ENCODE data around the gene VWCE.
"Not testable (repeated sequence)": the region's sequence is repeated elsewhere in the genome, so short reads cannot be mapped to it uniquely, and the experiment has no call there.

VWCE gene

DNA sequence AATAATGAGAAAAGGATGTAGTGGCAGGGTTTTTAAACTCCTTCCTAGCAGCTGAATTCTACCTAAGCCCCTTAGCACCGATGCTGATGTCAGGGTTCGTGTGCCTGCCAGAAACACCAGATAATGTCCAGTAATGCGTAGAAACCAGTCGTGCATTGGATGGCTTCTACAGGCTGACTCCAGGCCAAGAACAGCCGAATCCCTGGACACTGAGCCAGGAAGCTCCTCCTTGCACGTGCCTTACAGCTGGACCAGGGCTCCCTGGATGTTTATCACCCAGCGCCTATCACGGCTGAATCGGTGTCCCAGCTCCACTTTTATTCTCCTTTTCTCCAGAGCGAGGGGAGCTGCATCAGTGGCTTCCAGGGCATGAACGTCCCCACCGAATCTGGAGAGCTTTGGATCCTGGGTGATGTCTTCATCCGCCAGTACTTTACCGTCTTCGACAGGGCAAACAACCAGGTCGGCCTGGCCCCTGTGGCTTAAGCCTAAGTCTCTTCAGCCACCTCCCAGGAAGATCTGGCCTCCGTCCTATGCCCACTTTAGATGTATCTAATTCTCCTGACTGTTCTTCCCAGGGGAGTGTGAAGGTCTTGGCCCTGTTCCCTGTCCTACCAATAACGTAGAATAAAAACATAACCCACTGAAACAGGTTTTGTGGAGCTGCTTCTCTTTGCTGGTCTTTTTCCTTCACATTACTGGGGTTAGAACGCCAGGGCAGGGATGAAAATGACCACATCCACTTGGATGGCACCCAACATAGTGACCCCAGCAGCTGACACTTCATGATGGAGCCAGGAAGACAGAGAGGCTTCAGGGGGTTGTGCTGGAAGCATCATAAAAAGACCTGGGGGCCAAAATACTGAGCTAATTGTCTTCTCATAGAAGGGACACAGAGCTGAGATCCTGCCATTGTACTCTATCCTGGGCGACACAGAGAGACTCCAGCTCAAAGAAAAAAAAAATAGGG lies 44.0 kb downstream of the VWCE start:
- DNase-seq: not testable (repeated sequence)

DNA sequence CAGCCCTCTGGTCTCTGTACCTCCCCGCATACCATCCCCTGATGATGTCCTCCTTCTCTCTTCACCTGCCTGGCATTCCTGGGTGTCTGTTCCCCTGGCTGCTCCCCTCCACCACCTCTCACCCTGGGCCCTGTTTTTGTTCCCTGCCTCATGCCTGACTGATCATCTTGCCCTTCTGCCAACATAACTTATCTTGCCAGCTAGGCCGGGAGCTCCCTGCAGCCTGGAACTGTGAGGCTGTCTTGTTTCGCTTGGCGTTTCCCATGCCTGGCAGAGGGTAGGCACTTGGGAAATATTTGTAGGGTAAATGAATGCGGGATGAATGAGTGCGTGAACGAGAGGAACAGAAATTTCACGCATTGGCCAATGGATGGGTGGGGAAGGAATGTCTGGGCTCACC lies 45.9 kb downstream of the VWCE start:
- not testable (repeated sequence) for DNase-seq

DNA sequence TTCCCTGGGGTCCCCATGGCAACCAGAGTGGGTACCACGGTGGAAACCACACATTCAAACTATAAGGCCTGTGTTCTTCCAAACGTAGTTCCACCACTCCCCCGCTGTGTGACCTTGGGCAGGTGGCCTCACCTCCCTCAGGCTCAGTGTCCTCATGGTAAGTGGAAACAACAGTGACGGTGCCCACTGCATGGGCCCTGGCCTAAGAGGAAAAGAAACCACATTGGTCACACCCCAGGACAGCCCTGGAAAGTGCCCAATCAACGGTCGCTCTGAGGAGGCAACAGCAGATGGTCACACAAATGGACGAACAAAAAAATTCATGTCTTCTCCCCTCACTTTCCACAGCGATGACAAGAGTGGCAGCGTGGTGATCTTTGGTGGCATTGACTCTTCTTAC lies 47.0 kb downstream of the VWCE start:
- not testable (repeated sequence) for DNase-seq

DNA sequence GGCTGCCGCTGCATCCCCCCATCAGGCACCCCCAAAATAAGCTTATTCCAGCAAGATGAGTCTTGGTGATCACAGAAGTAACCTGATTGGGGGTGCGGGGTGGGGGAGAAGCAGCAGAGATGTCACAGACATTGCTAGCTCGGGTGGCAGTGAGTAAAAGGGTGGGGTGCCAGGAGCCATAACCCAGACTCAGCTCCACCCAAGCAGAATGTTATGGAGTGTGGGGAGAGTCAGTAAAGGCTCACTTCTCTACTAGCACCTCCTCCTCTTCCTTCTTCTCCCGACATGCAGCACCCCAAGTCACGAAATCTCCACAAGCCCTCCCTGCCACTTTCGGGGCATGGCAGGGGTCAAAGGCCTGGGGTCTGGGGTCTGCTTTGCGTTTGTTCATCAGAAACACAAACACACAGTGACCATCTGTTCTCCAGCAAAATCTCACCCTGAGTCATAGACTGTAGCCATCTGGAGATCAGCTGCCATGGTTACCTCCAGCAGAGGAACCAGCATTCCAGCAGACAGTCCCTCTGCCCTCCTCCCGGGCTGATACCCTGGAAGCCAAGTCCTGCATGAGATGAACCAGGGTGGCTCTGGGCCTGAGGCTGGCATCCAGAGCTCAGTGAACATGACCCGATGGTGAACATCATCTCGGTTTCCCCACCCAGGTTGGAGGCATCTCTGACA lies 49.7 kb downstream of the VWCE start:
- DNase-seq: not testable (repeated sequence)

DNA sequence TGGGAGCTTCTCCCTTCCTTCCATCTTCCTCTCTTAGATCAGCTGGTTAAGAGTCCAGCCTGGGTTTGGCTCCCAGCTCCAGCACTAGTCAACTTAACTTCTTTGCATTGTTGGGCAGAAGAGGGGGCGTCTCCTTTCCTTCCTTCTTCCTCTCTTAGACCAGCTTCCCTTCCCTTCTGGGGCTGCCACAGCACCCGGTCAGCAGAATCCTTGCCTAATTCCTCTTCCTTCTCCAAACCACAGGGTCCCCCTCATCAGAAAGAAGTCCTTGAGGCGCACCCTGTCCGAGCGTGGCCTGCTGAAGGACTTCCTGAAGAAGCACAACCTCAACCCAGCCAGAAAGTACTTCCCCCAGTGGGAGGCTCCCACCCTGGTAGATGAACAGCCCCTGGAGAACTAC lies 53.6 kb downstream of the VWCE start:
- not testable (repeated sequence) for DNase-seq

DNA sequence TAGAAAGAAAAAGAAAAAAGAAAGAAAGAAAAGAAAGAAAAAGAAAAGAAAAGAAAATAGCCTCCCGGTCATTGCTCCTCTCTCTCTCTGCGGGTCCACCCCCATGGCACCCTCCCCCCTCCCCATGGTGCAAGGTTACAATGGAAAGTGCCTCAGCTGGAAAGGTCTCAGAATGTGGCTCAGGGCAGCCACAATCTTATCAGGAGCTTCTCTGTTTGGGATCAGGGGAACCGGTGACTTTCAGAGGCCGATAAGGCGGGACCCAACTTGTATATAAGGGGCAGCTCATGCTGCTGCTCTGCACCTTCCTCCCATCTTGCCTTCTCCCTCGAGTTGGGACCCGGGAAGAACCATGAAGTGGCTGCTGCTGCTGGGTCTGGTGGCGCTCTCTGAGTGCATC lies 54.2 kb downstream of the VWCE start, which contains the start of gene PGA5:
PGA5 (plus strand) TSS at position 301 of the 400 bp plus-strand sequence; CDS start at position 353, 52 bp downstream.
- not testable (repeated sequence) for DNase-seq

DNA sequence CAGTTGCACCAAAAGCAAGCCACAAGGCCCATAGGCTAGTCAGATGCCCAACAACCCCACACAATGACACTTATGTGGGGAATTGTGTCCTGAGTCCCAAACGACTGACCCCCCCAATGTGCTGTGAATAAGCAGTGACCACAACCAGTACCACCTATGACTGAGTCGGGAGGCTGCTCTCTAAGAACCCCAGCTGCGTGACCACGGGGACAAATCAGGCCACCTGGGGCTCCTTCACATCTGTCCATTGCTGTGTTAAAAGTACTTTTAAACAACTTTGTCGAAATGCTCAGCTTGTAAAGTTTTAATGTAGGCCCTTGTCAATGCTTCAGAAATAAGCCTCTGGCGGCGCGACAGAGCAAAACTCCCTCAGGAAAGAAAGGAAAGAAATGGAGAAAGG lies 54.8 kb downstream of the VWCE start:
- DNase-seq: not testable (repeated sequence)

DNA sequence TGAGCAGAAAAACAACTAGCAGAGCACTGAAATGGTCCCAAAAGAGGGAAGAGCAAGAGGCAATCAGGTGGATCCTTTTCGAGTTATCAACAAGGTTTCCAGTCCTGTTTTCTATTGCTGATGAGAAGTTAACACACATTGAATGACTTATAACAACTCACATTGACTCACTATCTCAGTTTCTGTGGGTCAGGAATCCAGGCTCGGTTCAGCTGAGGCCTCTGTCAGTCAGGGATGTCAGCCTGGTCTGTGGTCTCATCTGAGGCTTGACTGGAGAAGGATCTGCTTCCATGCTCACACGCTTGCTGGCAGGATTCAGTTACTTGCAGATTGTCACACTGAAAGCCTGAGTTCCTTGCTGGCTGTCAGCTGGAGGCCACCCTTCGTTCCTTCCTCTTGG lies 58.0 kb downstream of the VWCE start:
- not testable (repeated sequence) for DNase-seq

DNA sequence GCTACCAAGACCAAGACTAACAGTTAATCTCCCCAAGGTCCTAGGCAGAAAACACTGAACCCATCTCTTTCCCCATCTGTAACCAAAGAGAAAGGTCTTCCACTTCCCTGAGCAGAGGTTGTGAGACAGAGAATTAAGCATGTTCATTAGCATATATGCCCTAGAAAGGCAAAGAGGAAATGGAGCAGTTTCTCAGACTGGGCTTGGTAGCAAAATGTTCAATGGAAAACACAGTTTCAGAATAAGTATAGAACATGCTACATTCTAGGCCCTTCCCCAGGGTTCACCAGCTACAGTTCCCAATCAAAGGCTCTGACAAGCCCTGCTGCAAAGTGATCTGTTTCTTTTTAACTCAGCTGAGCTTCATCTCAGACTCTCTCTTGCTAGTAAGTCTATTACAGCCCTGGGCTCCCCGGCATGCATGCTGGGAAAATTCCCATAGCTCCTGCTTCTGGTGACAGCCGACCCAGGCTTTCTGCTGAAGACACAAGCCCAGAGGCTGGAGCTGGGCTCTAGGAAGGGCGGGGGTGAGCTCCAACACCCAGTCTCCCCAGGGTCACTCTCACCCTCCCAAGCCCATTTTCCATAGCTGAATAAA lies 62.5 kb downstream of the VWCE start:
- DNase-seq: not testable (repeated sequence)

DNA sequence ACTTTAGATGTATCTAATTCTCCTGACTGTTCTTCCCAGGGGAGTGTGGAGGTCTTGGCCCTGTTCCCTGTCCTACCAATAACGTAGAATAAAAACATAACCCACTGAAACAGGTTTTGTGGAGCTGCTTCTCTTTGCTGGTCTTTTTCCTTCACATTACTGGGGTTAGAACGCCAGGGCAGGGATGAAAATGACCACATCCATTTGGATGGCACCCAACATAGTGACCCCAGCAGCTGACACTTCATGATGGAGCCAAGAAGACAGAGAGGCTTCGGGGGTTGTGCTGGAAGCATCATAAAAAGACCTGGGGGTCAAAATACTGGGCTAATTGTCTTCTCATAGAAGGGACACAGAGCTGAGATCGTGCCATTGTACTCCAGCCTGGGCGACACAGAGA lies 63.5 kb downstream of the VWCE start:
- not testable (repeated sequence) for DNase-seq

DNA sequence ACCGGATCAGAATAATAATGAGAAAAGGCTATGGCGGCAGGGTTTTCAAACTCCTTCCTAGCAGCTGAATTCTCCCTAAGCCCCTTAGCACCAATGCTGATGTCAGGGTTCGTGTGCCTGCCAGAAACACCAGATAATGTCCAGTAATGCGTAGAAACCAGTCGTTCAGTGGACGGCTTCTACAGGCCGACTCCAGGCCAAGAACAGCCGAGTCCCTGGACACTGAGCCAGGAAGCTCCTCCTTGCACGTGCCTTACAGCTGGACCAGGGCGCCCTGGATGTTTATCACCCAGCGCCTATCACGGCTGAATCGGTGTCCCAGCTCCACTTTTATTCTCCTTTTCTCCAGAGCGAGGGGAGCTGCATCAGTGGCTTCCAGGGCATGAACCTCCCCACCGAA lies 64.1 kb downstream of the VWCE start:
- not testable (repeated sequence) for DNase-seq

DNA sequence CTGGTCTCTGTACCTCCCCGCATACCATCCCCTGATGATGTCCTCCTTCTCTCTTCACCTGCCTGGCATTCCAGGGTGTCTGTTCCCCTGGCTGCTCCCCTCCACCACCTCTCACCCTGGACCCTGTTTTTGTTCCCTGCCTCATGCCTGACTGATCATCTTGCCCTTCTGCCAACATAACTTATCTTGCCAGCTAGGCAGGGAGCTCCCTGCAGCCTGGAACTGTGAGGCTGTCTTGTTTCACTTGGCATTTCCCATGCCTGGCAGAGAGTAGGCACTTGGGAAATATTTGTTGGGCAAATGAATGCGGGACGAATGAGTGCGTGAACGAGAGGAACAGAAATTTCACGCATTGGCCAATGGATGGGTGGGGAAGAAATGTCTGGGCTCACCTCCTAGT lies 65.7 kb downstream of the VWCE start:
- not testable (repeated sequence) for DNase-seq

DNA sequence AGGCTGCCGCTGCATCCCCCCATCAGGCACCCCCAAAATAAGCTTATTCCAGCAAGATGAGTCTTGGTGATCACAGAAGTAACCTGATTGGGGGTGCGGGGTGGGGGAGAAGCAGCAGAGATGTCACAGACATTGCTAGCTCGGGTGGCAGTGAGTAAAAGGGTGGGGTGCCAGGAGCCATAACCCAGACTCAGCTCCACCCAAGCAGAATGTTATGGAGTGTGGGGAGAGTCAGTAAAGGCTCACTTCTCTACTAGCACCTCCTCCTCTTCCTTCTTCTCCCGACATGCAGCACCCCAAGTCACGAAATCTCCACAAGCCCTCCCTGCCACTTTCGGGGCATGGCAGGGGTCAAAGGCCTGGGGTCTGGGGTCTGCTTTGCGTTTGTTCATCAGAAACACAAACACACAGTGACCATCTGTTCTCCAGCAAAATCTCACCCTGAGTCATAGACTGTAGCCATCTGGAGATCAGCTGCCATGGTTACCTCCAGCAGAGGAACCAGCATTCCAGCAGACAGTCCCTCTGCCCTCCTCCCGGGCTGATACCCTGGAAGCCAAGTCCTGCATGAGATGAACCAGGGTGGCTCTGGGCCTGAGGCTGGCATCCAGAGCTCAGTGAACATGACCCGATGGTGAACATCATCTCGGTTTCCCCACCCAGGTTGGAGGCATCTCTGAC lies 68.5 kb downstream of the VWCE start:
- DNase-seq: not testable (repeated sequence)

DNA sequence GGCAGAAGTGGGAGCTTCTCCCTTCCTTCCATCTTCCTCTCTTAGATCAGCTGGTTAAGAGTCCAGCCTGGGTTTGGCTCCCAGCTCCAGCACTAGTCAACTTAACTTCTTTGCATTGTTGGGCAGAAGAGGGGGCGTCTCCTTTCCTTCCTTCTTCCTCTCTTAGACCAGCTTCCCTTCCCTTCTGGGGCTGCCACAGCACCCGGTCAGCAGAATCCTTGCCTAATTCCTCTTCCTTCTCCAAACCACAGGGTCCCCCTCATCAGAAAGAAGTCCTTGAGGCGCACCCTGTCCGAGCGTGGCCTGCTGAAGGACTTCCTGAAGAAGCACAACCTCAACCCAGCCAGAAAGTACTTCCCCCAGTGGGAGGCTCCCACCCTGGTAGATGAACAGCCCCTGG lies 72.4 kb downstream of the VWCE start:
- not testable (repeated sequence) for DNase-seq

DNA sequence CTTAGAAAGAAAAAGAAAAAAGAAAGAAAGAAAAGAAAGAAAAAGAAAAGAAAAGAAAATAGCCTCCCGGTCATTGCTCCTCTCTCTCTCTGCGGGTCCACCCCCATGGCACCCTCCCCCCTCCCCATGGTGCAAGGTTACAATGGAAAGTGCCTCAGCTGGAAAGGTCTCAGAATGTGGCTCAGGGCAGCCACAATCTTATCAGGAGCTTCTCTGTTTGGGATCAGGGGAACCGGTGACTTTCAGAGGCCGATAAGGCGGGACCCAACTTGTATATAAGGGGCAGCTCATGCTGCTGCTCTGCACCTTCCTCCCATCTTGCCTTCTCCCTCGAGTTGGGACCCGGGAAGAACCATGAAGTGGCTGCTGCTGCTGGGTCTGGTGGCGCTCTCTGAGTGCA lies 73.1 kb downstream of the VWCE start, which contains the start of gene PGA4:
PGA4 (plus strand) TSS at position 301 of the 400 bp plus-strand sequence; CDS start at position 355, 54 bp downstream.
- not testable (repeated sequence) for DNase-seq

DNA sequence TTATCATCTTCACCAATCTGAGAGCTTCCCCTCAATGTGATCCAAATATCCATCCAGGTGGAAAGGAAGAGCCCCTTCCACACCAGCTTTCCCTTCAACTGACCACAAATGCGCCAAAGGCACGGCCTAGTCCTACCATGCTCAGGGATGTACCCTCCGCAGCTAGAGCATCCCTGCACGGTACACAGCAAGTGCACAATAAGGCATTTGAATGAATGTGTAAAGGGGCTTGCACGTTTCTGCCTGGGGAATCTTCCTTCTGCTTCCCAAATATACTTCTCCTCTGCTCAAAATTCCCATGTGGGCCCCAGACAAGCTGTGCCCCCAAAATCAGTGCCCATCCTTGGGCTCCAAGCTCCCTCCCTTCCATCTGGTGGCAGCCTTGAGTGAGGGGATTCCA lies 76.1 kb downstream of the VWCE start:
- not testable (repeated sequence) for DNase-seq

DNA sequence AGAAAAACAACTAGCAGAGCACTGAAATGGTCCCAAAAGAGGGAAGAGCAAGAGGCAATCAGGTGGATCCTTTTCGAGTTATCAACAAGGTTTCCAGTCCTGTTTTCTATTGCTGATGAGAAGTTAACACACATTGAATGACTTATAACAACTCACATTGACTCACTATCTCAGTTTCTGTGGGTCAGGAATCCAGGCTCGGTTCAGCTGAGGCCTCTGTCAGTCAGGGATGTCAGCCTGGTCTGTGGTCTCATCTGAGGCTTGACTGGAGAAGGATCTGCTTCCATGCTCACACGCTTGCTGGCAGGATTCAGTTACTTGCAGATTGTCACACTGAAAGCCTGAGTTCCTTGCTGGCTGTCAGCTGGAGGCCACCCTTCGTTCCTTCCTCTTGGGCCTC lies 76.8 kb downstream of the VWCE start:
- DNase-seq: not testable (repeated sequence)

DNA sequence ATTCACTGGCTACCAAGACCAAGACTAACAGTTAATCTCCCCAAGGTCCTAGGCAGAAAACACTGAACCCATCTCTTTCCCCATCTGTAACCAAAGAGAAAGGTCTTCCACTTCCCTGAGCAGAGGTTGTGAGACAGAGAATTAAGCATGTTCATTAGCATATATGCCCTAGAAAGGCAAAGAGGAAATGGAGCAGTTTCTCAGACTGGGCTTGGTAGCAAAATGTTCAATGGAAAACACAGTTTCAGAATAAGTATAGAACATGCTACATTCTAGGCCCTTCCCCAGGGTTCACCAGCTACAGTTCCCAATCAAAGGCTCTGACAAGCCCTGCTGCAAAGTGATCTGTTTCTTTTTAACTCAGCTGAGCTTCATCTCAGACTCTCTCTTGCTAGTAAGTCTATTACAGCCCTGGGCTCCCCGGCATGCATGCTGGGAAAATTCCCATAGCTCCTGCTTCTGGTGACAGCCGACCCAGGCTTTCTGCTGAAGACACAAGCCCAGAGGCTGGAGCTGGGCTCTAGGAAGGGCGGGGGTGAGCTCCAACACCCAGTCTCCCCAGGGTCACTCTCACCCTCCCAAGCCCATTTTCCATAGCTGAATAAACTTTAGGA lies 81.3 kb downstream of the VWCE start:
- DNase-seq: not testable (repeated sequence)

DNA sequence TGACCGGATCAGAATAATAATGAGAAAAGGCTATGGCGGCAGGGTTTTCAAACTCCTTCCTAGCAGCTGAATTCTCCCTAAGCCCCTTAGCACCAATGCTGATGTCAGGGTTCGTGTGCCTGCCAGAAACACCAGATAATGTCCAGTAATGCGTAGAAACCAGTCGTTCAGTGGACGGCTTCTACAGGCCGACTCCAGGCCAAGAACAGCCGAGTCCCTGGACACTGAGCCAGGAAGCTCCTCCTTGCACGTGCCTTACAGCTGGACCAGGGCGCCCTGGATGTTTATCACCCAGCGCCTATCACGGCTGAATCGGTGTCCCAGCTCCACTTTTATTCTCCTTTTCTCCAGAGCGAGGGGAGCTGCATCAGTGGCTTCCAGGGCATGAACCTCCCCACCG lies 82.9 kb downstream of the VWCE start:
- not testable (repeated sequence) for DNase-seq

DNA sequence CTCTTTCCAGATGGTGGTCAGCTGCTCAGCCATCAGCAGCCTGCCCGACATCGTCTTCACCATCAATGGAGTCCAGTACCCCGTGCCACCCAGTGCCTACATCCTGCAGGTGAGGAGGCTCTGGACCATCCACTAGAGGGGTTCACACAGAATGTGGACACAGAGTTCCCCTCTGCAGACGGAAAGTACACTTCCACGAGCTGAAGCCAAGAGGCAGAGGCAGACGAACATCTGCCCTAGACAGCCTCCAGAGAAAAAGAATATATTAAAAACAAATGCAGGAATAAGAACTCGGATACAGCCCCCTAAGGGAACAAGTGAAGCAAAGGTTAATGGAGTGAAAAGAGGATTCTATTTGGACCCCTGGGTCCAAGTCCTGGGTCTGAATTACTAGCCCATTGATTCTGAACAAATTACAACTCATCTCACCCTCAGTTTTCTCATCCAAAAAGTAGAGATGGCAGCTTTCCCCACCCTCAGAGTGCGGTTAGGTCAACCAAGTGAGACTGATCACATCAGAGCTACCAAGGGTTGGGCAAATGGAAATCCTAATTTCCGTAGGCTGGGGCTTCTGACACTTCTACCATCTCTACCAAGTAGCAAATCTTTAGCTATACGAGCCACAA lies 83.7 kb downstream of the VWCE start:
- not testable (repeated sequence) for DNase-seq

DNA sequence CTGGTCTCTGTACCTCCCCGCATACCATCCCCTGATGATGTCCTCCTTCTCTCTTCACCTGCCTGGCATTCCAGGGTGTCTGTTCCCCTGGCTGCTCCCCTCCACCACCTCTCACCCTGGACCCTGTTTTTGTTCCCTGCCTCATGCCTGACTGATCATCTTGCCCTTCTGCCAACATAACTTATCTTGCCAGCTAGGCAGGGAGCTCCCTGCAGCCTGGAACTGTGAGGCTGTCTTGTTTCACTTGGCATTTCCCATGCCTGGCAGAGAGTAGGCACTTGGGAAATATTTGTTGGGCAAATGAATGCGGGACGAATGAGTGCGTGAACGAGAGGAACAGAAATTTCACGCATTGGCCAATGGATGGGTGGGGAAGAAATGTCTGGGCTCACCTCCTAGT lies 84.5 kb downstream of the VWCE start:
- not testable (repeated sequence) for DNase-seq
